Skin of body (tissue), 2 donors: ENCODE measurements around the gene TUBB4B. TPM values are rescaled to one million over a fixed set of nuclear protein-coding genes. Genes with fewer than 3 reads are reported as not detected.
A peak's percentile ranks its signal among the peaks of the same experiment; 100 is the strongest.

ENCODE experiments used
- DNase-seq: peaks from one replicate; lab custom pipeline; 2025; lab: John Stamatoyannopoulos, UW
- total RNA-seq: library from RNA; depleted of rRNA; stranded (reverse); fragments of >200 nt; gene quantifications from one replicate; pipeline ENCODE4 v1.2.3, GENCODE V29; 2014

Gene TUBB4B
- total RNA-seq, 1 donor from 2014 or later: 97.1 TPM

- no peak for DNase-seq
Measured at GRCh38 chr9:137270929-137271695, 30.0 kb downstream of the TUBB4B start.

DNA sequence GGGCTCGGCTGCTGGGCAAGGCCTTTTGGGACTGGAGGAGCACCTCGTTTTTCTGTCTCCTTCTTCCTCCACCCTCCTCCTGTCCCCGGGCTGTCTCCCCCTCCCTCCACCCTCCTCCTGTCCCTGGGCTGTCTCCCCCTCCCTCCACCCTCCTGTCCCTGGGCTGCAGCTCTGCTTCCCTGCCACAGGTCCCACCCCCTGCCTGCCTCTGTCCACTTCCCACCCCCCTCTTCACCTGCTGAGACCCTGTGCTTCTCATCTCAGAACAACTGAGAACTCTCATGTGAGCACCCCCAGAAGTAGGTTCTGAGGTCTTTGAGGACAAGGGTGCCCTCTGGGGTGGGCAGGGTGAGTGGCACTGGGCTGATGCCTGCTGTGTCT is 30.6 kb downstream of the TUBB4B start:
- DNase-seq: no peak

- DNase-seq: no peak
Measured at GRCh38 chr9:137272241-137273094, 31.4 kb downstream of the TUBB4B start.

DNA sequence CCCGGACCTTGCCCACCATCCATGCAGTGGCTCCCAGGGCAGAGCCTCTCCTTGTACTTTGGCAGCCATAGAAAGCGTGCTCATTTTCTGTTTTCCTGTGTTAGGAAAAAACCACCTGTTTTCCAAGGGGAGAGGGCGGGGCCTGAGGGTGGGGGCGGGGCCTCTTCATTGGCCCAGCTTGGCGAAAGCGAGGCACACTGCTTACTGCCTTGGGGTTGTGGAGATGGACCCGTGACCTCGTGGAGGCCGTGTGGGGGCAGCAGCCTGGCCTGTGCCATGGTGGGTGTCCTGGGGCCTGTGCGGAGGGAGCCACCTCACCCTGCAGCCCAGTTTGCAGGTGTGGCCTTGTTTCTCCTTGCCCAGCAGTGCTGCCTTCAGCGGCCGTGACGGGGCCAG is 32.0 kb downstream of the TUBB4B start:
- no peak for DNase-seq

DNA sequence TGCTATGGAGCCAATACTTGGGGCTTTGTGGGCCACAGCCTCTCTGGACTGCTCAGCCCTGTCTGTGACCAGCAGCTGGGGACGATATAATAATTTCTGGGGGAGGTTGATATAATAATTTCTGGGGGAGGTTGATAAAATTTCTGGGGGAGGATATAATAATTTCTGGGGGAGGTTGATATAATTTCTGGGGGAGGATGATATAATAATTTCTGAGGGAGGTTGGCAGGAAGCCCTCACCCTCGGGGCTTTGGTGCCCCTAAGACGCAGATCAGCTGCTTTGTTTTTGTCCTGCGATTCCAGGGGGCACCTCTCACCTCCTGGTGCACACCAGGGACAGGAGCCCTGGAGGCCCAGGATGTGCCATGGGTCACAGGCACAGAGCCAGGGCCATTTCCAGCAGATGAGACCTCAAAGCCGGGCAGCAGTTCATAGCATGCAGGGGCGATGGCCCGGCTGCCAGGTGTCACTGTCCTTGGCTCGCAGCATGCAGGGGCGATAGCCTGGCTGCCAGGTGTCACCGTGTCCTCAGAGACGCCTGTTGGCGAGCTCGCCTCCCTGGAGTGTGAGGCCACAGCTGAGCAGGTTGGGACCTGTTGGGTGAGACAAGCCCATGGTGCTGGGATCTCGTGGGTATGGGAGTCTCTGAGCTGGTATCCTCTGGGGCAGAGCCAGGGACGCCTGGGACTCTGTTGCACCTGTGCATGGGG is 32.7 kb downstream of the TUBB4B start:
- no peak for DNase-seq

DNA sequence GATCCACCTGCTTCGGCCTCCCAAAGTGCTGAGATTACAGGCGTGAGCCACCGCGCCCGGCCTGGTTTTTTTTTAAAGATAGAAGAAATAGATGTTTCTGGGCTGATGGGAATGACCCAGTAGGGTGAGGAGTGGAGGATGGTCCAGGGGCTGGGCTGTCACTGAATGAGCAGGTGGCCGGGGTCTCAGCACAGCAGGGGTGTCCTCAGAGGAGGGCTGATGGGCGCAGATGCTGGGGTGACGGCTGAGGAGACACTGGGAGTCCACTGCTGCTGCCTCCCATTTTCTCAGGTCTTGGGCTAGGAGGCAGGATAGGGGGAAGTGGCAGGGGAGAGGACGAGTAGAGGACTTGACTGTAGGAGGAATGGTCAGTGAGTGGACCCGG is 34.1 kb downstream of the TUBB4B start:
- DNase-seq: no peak

- DNase-seq: no peak
Measured at GRCh38 chr9:137275588-137276472, 34.7 kb downstream of the TUBB4B start.

DNA sequence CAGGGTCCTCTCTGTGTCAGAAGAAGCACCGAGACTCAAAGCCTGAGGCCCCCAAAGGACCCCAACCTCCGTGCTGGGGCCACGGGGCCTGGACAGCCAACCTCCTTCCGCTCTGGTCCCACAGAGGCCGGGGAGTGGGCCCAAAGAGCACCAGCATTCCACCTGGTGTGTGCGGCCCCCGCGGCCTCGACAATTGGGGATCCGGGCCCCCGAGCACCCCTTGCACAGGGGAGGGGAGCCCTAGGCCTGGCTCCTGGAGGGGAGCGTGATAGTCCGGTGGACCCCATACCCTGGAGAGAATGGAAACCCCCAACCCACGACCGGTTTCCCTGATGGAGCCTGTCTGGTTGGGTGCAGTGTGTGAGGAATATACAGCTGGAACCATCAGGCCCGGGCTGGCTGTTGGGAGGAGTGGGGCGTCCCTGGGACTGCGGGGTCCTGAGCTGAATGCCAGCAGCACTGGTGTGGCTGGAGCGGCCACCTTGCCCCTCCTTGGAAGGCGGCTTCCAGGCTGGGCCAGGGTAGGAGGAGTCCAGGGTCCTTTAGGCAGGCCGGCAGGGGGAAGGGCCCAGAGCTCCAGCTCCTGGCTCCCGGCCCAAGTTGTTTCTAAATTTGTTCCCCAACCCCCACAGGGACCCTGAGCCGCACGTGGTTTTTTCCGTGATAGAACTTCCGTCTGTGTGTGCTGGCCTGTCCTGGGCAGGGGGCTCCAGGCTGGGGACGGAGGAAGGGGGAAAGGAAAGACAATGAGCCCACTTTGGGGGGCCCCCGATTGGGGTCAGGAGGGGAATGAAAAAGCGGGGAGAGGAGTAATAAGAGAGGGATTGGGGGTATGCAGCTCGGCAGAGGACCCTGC is 35.6 kb downstream of the TUBB4B start:
- DNase-seq: peak; percentile 63

DNA sequence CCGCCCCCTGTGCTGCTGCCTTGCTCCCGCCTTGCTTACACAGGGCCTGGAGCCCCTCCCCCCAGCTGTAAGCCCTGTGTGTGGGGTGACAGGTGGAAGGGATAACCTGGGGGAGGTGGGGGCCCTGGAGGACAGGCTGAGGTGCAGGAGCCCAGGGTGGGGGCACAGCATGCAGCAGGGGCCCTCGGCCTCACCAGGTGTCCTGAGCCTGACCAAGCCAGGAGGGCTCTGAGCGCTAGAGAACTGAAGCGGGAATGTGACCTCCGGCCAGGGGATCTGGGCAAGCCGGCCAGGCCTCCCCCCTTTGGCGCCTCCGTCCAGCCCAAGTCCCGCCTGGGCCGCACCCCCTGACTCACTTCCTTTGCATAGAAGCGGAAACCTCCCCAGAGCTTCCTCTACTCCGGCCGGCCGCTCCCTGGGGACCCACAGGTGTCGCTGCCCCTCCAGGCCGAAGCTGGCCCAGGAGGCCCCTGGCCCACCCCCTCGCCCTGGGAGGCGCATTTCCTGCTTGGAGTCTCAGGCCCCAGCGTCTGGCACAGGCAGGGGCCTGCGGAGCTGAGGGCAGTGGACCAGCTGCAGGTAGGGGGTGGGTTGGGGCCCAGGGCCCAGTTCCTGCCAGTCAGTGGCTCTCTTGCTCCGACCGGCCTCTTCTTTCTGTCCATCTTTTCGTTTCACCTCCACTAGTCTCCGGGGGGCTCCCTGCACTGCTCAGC is 36.4 kb downstream of the TUBB4B start, which contains the start of gene TOR4A:
TSS of gene TOR4A (plus strand) at position 398 of the 713 bp plus-strand sequence. CDS start 964 bp downstream, outside the sequence.
- DNase-seq: no peak

DNA sequence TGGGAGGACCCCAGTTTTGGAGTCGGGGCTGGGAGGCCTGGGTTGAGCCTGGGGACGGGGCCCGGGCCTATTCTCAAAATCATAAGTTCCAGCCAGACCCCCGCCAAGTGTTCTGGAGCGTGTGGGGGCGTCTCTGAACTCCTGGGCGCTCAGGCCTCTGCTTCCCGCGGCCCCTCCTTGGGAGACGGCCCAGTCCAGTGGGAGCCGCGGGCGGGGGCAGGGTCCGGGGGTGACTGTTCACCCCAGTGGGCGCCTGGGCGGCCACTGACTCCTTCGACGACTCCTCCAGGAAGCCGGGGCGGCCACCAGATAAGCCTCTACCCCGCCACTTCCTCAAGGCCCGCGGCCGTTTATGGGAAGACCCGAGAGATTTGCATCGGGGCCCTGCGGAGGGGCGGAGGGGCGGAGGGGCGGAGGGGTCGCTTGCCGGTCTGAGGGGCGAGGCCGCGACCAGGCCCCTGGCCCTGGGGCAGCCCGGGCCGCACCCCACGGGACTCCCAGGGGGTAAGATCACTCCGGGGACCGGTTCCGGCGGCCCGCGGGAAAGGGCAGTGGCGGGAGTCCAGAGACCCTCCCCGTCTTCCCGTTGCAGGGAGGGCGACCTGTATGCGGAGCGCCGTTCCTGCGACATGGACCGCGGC is 37.1 kb downstream of the TUBB4B start:
- no peak for DNase-seq

- no peak for DNase-seq
Measured at GRCh38 chr9:137278721-137279711, 37.9 kb downstream of the TUBB4B start.

GRCh38 chr9:137279741-137280473 is 38.8 kb downstream of the TUBB4B start:
- DNase-seq: no peak

DNA sequence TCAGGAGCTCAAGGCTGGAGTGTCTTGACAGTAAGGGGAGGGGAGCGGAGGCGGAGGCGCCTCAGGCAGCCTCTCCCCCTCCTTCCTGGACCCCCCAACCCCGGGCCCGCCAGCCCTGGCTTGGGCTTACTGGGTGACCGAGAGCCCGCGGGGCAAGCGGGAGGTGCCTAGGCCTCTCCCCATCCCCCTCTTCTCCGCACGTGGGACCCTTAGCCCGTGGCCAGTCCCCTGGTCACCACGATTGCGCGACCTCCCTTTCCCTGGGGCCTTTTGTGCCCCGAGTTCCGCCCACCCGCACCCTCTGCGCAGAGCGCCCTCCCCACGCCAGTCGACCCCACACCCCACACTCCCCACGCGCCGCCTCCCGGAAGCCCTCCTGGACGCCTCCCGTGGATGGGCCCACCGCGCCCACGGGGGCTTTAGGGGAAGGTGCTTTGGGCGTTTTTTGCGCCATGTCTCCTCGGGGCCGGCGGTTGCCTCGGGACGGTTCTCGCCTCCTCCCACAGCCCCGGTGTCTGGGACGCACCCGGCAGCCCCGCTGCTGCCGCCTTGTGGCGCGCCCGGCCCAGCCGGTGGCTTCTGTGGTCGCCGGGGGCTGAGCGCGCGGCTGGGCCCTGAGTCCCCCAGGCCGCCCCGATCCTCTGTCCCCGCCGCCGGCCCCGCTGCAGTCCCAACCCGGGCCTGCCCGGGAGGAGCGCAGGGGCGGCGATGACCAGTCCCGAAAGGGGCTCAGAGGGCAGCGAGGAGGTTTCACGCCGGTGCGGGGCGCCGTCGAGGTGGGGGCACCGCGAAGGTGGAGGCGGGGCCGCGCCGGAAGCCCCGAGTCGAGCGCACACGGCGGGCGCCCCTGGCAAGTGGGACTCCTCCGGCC is 39.6 kb downstream of the TUBB4B start:
- DNase-seq: no peak

DNA sequence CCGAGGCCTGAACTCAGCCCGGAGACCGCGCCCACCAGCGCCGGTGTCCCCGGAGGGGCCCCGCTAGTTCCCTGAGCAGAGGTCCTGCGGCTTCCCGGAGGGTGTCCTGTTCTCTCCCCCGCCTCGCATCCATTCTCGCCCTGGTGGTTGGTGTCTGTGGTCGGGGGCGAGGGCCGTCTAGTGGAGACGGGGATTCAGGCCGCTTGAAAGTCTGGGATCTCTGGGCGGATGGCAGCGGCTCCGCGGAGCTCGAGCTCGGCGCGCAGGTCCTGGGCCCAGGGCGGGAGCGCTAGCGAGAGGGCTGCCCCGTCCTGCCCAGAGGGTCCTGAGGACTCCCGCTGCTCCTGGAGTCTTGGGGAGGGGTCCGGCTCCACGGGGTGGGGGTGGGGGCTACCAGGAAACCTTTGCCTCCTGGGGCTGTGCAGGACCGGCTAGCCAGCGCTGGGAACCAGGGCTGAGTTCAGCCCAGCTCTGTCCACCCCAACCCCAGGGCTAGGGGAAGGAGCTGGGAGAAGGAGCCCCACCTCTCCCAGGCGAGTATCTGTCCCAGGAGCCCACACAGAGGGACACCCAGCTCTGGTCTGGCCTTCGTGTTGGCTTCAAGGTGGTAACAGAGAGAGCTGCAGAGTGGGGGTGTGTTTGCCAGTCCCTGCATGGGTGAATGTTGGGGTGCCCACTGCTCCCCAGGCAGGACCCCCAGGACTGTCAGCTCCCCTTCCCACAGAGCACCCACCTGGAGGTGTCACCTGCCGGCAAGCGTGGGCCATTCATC is 40.4 kb downstream of the TUBB4B start:
- no peak for DNase-seq

DNA sequence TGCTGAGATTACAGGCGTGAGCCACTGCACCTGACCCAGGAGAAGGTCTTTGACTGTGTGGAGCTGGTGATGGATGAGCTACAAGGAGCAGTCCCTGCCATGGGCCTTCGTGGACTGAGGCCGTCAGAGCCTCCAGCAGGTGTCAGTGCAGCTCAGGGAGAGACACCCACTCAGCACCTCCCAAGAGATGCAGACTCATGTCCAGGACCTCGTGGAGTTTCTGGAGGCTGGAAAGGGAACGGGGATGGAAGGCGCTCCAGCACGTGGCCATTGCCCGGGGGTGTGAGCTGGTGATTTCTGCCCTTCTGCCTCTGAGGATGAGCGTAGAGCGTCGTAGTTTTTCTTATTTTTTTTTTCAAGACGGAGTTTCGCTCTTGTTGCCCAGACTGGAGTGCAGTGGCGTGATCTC is 45.9 kb downstream of the TUBB4B start:
- no peak for DNase-seq
